Thyroid gland (tissue), 4 donors: ENCODE measurements around the gene DPY19L1. TPM values are rescaled to one million over a fixed set of nuclear protein-coding genes. Genes with fewer than 3 reads are reported as not detected.
A peak's percentile ranks its signal among the peaks of the same experiment; 100 is the strongest.
"Not testable (repeated sequence)": the region's sequence is repeated elsewhere in the genome, so short reads cannot be mapped to it uniquely, and the experiment has no call there.

Experiments
- DNase-seq, 2 donors: peaks; one replicate each; pipeline ENCODE4 v3.0.0-alpha.2; 2019
- H3K27ac ChIP-seq, 3 donors: fragments of 200-600 bp; sonication (generic); 1 replicate in 2 of 3; 2 replicates in 1 of 3; pipeline ENCODE4 v1.5.1; 2016 to 2019; ENCODE audit warnings: mild to moderate bottlenecking in 1 of 3, moderate library complexity in 1 of 3
- H3K27me3 ChIP-seq: fragments of 200-600 bp; sonication (generic); one replicate; pipeline ENCODE4 v1.5.1; 2019
- H3K36me3 ChIP-seq, 2 donors: fragments of 200-600 bp; sonication (generic); one replicate each; pipeline ENCODE4 v1.5.1; 2016 to 2019
- H3K4me1 ChIP-seq, 2 donors: fragments of 200-600 bp; sonication (generic); one replicate each; pipeline ENCODE4 v1.5.1; 2017 to 2019
- H3K4me3 ChIP-seq, 3 donors: fragments of 200-600 bp; sonication (generic); replicated peaks in 1 of 3; 1 replicate in 2 of 3; 2 replicates in 1 of 3; pipeline ENCODE4 v1.5.1; 2016; ENCODE audit warnings: mild to moderate bottlenecking in 1 of 3
- H3K9me3 ChIP-seq: fragments of 200-600 bp; sonication (generic); one replicate; pipeline ENCODE4 v1.5.1; 2017
- POLR2A ChIP-seq, 2 donors: fragments of 450-650 bp; IDR thresholded peaks; one replicate each; pipeline ENCODE4 v1.6.1; 2017; ENCODE audit warnings: antibody characterized with exemption in 2 of 2, mild to moderate bottlenecking in 2 of 2, moderate library complexity in 1 of 2
- WGBS, 2 donors: methylation state at CpG; one replicate each; pipeline ENCODE4 v1.1.5; 2017; 5-methylcytosine and 5-hydroxymethylcytosine counted together
- intact Hi-C: fragments of 100-400 bp; cut with DNase I; formaldehyde crosslinking; loops from one replicate; pipeline ENCODE4 v1.15.1; 2023
- total RNA-seq, 4 donors: library from RNA; depleted of rRNA; stranded (reverse); fragments of >200 nt; gene quantifications; one replicate each; pipeline ENCODE4 v1.2.3, GENCODE V29; 2016
- TF ChIP-seq, protein P1 (sequence below), 6 experiments: fragments of 200-600 bp in 3 of 6; fragments of 450-650 bp in 3 of 6; sonication (generic) in 3 of 6; IDR thresholded peaks; one replicate each; pipeline ENCODE4 v1.5.1; 2016 to 2019; ENCODE audit warnings: antibody characterized with exemption in 6 of 6, mild to moderate bottlenecking in 2 of 6, inconsistent platforms in 1 of 6, moderate library complexity in 1 of 6

The DPY19L1 gene
- total RNA-seq, 4 donors from 2014 or later = 14.0 to 50.3 (median 15.0) TPM

DNA sequence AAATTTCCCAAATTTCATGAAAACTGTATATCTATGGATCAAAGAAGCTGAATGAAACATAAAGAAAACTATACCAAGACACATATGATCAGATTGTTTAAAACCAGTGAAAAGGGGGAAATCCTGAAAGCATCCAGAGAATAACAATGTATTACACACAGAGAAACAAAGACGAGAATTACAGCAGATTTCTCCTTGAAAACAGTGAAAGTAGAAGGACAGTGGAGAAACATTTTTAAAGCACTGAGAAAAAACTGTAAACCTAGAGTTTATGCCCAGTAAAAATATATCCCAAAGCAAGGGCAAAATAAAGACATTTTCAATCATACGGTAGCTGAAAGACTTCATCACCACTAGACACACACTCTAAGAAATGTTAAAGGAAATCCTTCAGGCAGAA, 121.0 kb downstream of the DPY19L1 start:
- no peak overlapping the region for H3K27ac ChIP-seq
- intact Hi-C loops = no loop called here
- DNase-seq = no peak
- no peaks in the 10 kb centered on the region for H3K9me3 ChIP-seq
- no peaks in the 10 kb centered on the region for H3K27me3 ChIP-seq
- H3K36me3 ChIP-seq = no peaks in the 10 kb centered on the region
- TF ChIP-seq, protein P1, sequence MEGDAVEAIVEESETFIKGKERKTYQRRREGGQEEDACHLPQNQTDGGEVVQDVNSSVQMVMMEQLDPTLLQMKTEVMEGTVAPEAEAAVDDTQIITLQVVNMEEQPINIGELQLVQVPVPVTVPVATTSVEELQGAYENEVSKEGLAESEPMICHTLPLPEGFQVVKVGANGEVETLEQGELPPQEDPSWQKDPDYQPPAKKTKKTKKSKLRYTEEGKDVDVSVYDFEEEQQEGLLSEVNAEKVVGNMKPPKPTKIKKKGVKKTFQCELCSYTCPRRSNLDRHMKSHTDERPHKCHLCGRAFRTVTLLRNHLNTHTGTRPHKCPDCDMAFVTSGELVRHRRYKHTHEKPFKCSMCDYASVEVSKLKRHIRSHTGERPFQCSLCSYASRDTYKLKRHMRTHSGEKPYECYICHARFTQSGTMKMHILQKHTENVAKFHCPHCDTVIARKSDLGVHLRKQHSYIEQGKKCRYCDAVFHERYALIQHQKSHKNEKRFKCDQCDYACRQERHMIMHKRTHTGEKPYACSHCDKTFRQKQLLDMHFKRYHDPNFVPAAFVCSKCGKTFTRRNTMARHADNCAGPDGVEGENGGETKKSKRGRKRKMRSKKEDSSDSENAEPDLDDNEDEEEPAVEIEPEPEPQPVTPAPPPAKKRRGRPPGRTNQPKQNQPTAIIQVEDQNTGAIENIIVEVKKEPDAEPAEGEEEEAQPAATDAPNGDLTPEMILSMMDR (IDR thresholded peaks at IDR 0.05) = no peak
- TF ChIP-seq POLR2A (IDR thresholded peaks at IDR 0.05) = no peak
- 93 to 96% methylated on average over 2 of the region's 2 CpGs for WGBS, 2 donors
- H3K4me3 ChIP-seq = no peak overlapping the region
- H3K4me1 ChIP-seq = no peaks in the 10 kb centered on the region

DNA sequence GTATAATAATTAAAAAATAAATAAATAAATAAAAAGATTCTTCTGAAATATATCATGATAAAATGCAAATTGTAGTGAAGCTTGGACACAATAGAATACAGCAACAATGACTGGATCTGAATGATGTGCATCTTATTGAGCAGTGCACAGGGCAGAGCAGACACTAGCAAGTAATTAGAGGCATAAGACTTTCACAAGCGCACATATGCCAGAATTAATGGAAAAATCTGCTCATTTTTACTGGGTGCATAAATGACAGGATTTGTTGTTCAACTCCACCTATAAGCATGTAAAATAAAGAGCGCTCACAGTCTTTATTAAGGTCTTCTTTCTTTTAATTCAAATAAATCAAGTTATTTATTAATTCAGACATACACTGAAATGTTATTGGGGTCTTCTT, 125.0 kb downstream of the DPY19L1 start:
- no peaks in the 10 kb centered on the region for H3K36me3 ChIP-seq
- no peak for DNase-seq
- H3K9me3 ChIP-seq = no peaks in the 10 kb centered on the region
- intact Hi-C loops = no loop called here
- H3K27ac ChIP-seq = no peak overlapping the region
- no peak for TF ChIP-seq POLR2A (IDR thresholded peaks at IDR 0.05)
- TF ChIP-seq, protein P1 (IDR thresholded peaks at IDR 0.05) = no peak
- H3K4me3 ChIP-seq = no peak overlapping the region
- no peaks in the 10 kb centered on the region for H3K27me3 ChIP-seq
- H3K4me1 ChIP-seq = no peaks in the 10 kb centered on the region
- WGBS, 2 donors = 94 to 96% methylated on average over 2 of the region's 2 CpGs

DNA sequence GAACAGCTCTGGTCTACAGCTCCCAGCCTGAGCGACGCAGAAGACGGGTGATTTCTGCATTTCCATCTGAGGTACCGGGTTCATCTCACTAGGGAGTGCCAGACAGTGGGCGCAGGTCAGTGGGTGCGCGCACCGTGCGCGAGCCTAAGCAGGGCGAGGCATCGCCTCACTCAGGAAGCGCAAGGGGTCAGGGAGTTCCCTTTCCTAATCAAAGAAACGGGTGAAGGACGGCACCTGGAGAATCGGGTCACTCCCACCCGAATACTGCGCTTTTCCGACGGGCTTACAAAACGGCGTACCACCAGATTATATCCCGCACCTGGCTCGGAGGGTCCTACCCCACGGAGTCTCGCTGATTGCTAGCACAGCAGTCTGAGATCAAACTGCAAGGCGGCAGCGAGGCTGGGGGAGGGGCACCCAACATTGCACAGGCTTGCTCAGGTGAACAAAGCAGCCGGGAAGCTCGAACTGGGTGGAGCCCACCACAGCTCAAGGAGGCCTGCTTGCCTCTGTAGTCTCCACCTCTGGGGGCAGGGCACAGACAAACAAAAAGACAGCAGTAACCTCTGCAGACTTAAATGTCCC, 130.9 kb downstream of the DPY19L1 start:
- H3K9me3 ChIP-seq, H3K27me3 ChIP-seq, H3K4me1 ChIP-seq, H3K36me3 ChIP-seq, H3K4me3 ChIP-seq, intact Hi-C loops, H3K27ac ChIP-seq: not testable (repeated sequence)
- WGBS, 2 donors = 34 to 51% methylated on average over 27 to 29 of the region's 30 CpGs
- DNase-seq = peak in 1 of 2 donors; percentile 9

DNA sequence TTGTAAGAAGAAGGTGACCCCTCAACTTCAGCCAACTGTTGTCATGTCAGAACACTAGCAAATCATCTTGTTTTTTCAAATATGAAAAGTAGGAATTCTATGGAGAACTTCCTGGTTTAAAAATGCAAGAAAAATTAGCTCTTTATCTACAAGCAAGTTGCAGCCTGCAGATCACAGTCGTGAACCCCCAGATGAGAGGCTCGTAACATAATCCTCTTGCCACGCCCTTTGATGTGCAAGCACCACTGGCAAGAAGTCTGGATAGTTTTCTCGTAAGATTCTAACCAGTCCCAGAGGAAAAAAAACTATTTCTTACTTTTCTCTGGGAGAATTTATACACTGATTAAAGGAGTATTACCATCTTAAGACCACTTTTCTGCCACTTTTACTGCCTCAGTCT, 132.3 kb downstream of the DPY19L1 start:
- intact Hi-C loops = no loop called here
- no peak for DNase-seq

DNA sequence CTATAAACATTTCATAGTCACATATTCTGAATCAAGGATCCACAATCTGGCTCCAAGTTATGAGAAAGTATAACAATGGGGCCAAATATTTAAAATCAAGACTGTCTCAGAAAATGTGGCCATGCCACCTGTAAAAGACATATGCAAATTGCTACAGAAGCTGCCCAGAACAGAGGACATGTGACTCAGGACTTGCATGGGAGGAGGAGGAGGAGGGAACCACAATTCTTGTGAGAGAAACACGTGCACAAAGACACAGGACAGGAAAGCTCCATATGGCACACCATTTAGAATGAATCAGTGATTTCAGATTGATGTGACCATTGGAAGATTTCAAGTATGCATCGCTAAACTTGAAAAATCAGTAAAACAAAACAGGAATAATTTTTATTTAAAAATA, 133.4 kb downstream of the DPY19L1 start:
- WGBS, 2 donors = 69 to 77% methylated on average over 2 of the region's 2 CpGs
- DNase-seq, intact Hi-C loops: not testable (repeated sequence)

More for the DNA sequence above, 132.3 kb downstream of the DPY19L1 start:
- 74 to 75% methylated on average over 4 of the region's 4 CpGs for WGBS, 2 donors
- H3K9me3 ChIP-seq = no peaks in the 10 kb centered on the region
- H3K27ac ChIP-seq = no peak overlapping the region
- no peaks in the 10 kb centered on the region for H3K27me3 ChIP-seq
- H3K36me3 ChIP-seq = no peaks in the 10 kb centered on the region
- TF ChIP-seq, protein P1 (IDR thresholded peaks at IDR 0.05) = no peak
- no peak for TF ChIP-seq POLR2A (IDR thresholded peaks at IDR 0.05)
- no peaks in the 10 kb centered on the region for H3K4me1 ChIP-seq
- no peak overlapping the region for H3K4me3 ChIP-seq

DNA sequence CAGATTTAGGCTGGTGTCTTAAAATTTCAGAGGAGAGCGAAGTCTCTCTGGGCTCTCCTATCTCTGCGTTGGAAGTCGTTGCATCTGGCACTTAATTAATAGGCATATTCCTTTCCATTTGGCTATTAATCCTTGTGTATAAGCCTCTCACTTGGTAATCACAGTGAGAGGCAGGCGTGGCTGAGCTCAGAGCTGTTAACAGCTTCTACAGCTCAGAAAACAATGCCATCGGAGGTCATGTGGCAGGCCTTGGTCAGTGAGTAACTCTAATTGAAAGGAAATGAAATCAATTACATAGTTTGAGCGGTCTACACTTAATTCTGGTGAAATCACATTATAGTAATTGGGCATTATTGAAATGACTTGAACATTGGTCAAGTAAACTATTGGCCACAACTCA, 135.1 kb downstream of the DPY19L1 start:
- DNase-seq = no peak
- Histone ChIP-seq H3K27ac (no peak overlapping the region), H3K36me3 (no peaks in the 10 kb centered on the region), H3K4me1 (no peaks in the 10 kb centered on the region), H3K9me3 (no peaks in the 10 kb centered on the region), H3K27me3 (no peaks in the 10 kb centered on the region), H3K4me3 (no peak overlapping the region)
- TF ChIP-seq, protein P1 (IDR thresholded peaks at IDR 0.05) = no peak
- no peak for TF ChIP-seq POLR2A (IDR thresholded peaks at IDR 0.05)
- WGBS, 2 donors = 82 to 91% methylated on average over 6 of the region's 6 CpGs
- intact Hi-C loops = no loop called here

More for the DNA sequence above, 133.4 kb downstream of the DPY19L1 start:
- H3K36me3 ChIP-seq, H3K9me3 ChIP-seq, H3K4me3 ChIP-seq, H3K27ac ChIP-seq, H3K27me3 ChIP-seq, H3K4me1 ChIP-seq: not testable (repeated sequence)
